ENCODE results near the gene TIPARP.

DNA sequence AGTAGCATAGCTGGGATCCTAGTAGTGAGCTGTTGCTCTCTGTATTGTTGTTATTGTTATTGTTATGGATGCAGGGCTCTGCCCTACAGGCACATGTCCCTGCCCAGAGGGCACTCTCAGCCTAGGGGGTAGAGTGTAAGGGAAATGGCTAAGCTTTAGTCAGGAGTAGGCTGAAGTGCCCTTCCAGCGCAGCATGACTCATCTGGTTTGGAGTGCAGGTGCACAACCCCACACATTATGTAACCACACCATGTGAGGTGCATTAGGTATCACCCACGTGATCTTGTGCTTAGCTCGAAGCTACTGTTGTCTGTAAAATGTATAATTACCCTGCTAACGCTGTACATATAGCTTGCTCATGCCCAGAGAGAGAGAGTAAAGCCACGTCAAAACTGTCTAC, 48.3 kb upstream of the TIPARP start:
- TF ChIP-seq GATA3 (IDR thresholded peaks at IDR 0.05; ENCODE audit: low read depth, low read length), result no peak
- TF ChIP-seq GATA2 (IDR thresholded peaks at IDR 0.05; ENCODE audit: low read depth, low read length), result no peak
